Adrenal gland (tissue), 12 donors: ENCODE data around the gene MACROD2. TPM values are rescaled to one million over a fixed set of nuclear protein-coding genes. Genes with fewer than 3 reads are reported as not detected.

Experiments
- DNase-seq, 7 donors: peaks; one replicate each; pipeline ENCODE4 v3.0.0-alpha.2; 2019 to 2020
- H3K27ac ChIP-seq, 5 donors: fragments of 200-600 bp; sonication (generic) in 4 of 5; 1 replicate in 3 of 5; 2 replicates in 2 of 5; pipeline versions ENCODE4 v1.5.1 to v1.8.0; 2016 to 2020; ENCODE audit warnings: mild to moderate bottlenecking in 1 of 5
- H3K27me3 ChIP-seq: fragments of 200-600 bp; 2 replicates; pipeline ENCODE4 v1.8.0; 2021
- H3K36me3 ChIP-seq, 2 donors: fragments of 200-600 bp; replicated peaks in 1 of 2; 1 replicate in 1 of 2; 2 replicates in 1 of 2; pipeline versions ENCODE4 v1.5.1 to v1.8.0; 2018 to 2022
- H3K4me1 ChIP-seq, 2 donors: fragments of 200-600 bp; replicated peaks in 1 of 2; 1 replicate in 1 of 2; 2 replicates in 1 of 2; pipeline versions ENCODE4 v1.5.1 to v1.8.0; 2018 to 2021
- H3K4me3 ChIP-seq, 4 donors: fragments of 200-600 bp; sonication (generic) in 3 of 4; one replicate each; pipeline ENCODE4 v1.5.1; 2016 to 2018
- H3K9me3 ChIP-seq, 3 donors: fragments of 200-600 bp; sonication (generic) in 1 of 3; replicated peaks in 1 of 3; 1 replicate in 2 of 3; 2 replicates in 1 of 3; pipeline versions ENCODE4 v1.5.1 to v1.8.0; 2016 to 2021
- POLR2A ChIP-seq, 2 donors: fragments of 450-650 bp; IDR thresholded peaks; one replicate each; pipeline ENCODE4 v1.6.1; 2017; ENCODE audit warnings: antibody characterized with exemption in 2 of 2, mild to moderate bottlenecking in 2 of 2, moderate library complexity in 1 of 2
- WGBS, 4 donors: extraction: QIAGEN DNeasy Blood & Tissue Kit in 2 of 4; methylation state at CpG; one replicate each; pipeline versions ENCODE4 v1.1.5 to v1.1.7; 2013 to 2017; 5-methylcytosine and 5-hydroxymethylcytosine counted together
- intact Hi-C, 2 donors: fragments of 100-400 bp; cut with DNase I; formaldehyde crosslinking; loops; one replicate each; pipeline versions ENCODE4 v1.14.1 to v1.15.0; 2022 to 2023
- polyA plus RNA-seq, 3 donors: library from polyadenylated mRNA; stranded (reverse); fragments of 200-250 nt in 2 of 3; fragments of 350-450 nt in 1 of 3; fragmentation: Illumina TruSeq in 1 of 3; extraction: RNeasy Lipid Tissue Mini Kit (QIAGEN cat#74804) in 1 of 3; gene quantifications; one replicate each; pipeline ENCODE4 v1.2.3, GENCODE V29; 2013 to 2014
- total RNA-seq, 9 donors: library from RNA; depleted of rRNA in 4 of 9; stranded (reverse); fragments of >200 nt in 4 of 9; fragments of 120-200 nt in 1 of 9; fragmentation: NEBNext Ultra II Directional in 1 of 9; extraction: Animal tissue kit (Norgen Biotek cat#: 25700) in 1 of 9; gene quantifications; one replicate each; pipeline versions ENCODE4 v1.1.0 to v1.2.4, GENCODE V29; 2013 to 2023
- TF ChIP-seq, protein P1 (sequence below), 6 experiments: fragments of 450-650 bp in 4 of 6; fragments of 200-600 bp in 2 of 6; sonication (generic) in 1 of 6; IDR thresholded peaks; 1 replicate in 5 of 6; 2 replicates in 1 of 6; pipeline versions ENCODE4 v1.5.1 to v1.8.0; 2016 to 2021; ENCODE audit warnings: antibody characterized with exemption in 6 of 6, mild to moderate bottlenecking in 2 of 6, moderate library complexity in 1 of 6
- donor health status: healthy with polysubstance abuse.
- donor health status: Bipolar disorder and iron deficiency.
- donor health status: DM: yes; HTN: yes; CAD: no.
- donor health status: DM: no; HTN: no; CAD: no.
- donor health status: DM: no; HTN: no; CAD: no.
- donor health status: DM: yes; HTN: yes; CAD: no.

Gene MACROD2
- total and polyA plus RNA-seq, 12 donors: 1.1 to 21.2 (median 6.4) TPM

DNA sequence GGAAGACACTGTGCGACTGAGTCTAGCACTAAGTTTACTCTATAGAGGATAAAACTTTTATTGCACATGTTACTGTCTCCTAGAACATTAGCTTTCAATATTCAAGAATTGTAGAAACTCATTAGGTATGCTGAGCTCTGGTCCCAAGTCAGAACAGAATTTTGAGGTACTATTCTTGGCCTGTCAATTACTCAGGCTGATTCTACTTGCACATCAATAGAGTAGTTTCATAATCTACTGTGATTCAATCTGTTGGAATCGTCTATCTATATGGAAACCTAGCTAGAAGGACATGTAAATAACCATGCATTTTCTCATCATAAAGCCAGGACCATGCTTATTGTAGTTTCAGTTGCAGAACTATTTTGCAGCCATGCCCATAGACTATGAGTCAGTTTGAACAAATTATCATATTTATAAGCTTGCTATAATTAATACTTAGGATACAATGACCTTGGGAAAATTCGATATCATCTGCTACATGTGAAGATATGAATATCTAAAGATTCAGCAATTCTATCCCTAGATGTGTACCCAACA, 300.5 kb downstream of the MACROD2 start:
- 31 to 46% (median 36%) methylated on average over 3 of the region's 3 CpGs for WGBS, 4 donors
- intact Hi-C loops: no loop called here
- Histone ChIP-seq H3K36me3 (no peaks in the 10 kb centered on the region), H3K4me1 (no peaks in the 10 kb centered on the region), H3K9me3 (no peaks in the 10 kb centered on the region), H3K4me3 (no peak overlapping the region), H3K27ac (no peak overlapping the region), H3K27me3 (no peaks in the 10 kb centered on the region)
- no peak for DNase-seq
- no peak for TF ChIP-seq POLR2A (IDR thresholded peaks at IDR 0.05)
- TF ChIP-seq, protein P1, sequence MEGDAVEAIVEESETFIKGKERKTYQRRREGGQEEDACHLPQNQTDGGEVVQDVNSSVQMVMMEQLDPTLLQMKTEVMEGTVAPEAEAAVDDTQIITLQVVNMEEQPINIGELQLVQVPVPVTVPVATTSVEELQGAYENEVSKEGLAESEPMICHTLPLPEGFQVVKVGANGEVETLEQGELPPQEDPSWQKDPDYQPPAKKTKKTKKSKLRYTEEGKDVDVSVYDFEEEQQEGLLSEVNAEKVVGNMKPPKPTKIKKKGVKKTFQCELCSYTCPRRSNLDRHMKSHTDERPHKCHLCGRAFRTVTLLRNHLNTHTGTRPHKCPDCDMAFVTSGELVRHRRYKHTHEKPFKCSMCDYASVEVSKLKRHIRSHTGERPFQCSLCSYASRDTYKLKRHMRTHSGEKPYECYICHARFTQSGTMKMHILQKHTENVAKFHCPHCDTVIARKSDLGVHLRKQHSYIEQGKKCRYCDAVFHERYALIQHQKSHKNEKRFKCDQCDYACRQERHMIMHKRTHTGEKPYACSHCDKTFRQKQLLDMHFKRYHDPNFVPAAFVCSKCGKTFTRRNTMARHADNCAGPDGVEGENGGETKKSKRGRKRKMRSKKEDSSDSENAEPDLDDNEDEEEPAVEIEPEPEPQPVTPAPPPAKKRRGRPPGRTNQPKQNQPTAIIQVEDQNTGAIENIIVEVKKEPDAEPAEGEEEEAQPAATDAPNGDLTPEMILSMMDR (IDR thresholded peaks at IDR 0.05): no peak

DNA sequence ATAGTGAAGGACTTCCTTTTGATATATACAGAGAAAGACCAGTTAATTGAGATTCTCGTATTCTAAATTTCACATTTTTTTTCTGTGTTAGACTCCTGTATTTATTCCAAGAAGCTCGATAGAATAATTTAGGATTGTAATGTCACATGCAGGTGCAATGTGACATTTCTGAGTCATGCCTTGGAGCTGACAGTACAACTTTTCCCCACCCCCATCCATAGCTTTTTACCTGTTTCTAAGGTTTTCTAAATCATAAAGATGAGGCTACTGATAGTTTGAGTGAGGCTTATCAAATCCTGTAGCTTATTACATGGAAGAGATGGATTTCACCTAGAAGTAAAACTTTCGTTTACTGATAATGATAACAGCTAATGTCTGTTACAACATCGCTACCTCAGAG, 304.5 kb downstream of the MACROD2 start:
- Histone ChIP-seq H3K27ac (no peak overlapping the region), H3K27me3 (no peaks in the 10 kb centered on the region), H3K4me1 (no peaks in the 10 kb centered on the region), H3K36me3 (no peaks in the 10 kb centered on the region), H3K9me3 (no peaks in the 10 kb centered on the region), H3K4me3 (no peak overlapping the region)
- 83 to 87% (median 86%) methylated on average over 4 of the region's 4 CpGs for WGBS, 4 donors
- intact Hi-C loops: no loop called here
- TF ChIP-seq, protein P1 (IDR thresholded peaks at IDR 0.05): no peak
- no peak for TF ChIP-seq POLR2A (IDR thresholded peaks at IDR 0.05)
- no peak for DNase-seq

DNA sequence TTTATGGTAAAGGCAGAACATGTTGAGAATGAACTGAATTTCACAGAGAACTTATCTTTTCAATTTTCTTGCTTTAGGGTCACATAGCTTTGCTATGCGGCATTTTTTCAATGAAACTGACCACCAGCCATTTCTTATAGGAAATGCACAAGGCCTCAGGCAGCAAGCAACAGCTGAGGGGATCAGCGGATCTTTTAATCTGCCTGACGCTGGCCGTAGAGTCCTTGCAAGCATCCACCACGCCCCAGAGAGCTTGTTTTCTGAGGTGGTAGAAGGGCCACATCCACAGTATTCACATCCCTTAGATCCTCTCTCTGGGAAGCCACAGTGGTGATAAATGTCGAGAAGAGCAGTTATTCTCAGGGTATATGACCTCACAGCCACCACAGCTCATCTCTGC, 307.8 kb downstream of the MACROD2 start:
- Histone ChIP-seq H3K9me3 (no peaks in the 10 kb centered on the region), H3K4me1 (no peaks in the 10 kb centered on the region), H3K4me3 (no peak overlapping the region), H3K36me3 (no peaks in the 10 kb centered on the region), H3K27me3 (no peaks in the 10 kb centered on the region), H3K27ac (no peak overlapping the region)
- no peak for TF ChIP-seq POLR2A (IDR thresholded peaks at IDR 0.05)
- TF ChIP-seq, protein P1 (IDR thresholded peaks at IDR 0.05): no peak
- WGBS, 4 donors: 71 to 80% (median 79%) methylated on average over 6 of the region's 6 CpGs
- intact Hi-C loops: no loop called here
- no peak for DNase-seq

DNA sequence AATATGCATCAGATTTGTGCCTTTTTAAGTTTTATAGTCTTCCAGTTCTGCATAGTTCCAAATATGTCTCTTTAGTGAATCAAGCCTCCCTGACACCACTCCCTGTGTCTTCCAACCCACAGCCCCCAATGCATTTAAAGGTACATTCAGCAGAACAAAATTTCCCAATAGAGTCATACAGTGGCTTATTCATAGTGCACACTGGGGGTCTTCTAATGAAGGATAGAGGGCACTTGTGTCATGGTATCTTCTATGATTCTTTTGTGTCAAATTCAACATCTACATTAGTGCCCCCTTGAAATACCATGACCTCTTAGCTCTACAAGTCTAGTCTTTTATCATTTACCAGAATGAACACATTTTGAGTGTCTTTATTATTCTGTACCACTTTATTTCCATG, 308.3 kb downstream of the MACROD2 start:
- Histone ChIP-seq H3K27me3 (no peaks in the 10 kb centered on the region), H3K27ac (no peak overlapping the region), H3K9me3 (no peaks in the 10 kb centered on the region), H3K36me3 (no peaks in the 10 kb centered on the region), H3K4me3 (no peak overlapping the region), H3K4me1 (no peaks in the 10 kb centered on the region)
- intact Hi-C loops: no loop called here
- TF ChIP-seq, protein P1 (IDR thresholded peaks at IDR 0.05): no peak
- TF ChIP-seq POLR2A (IDR thresholded peaks at IDR 0.05): no peak
- no peak for DNase-seq
